Ovary (tissue), 9 donors: ENCODE results near the gene MAN2A2. TPM values are rescaled to one million over a fixed set of nuclear protein-coding genes. Genes with fewer than 3 reads are reported as not detected.

Experiments used
- DNase-seq, 5 donors: peaks; one replicate each; pipeline ENCODE4 v3.0.0-alpha.2; 2019 to 2020
- H3K27ac ChIP-seq, 2 donors: fragments of 200-600 bp; one replicate each; pipeline versions ENCODE4 v1.5.1 to v1.8.0; 2019 to 2022
- H3K27me3 ChIP-seq: fragments of 200-600 bp; one replicate; pipeline ENCODE4 v1.8.0; 2022
- H3K36me3 ChIP-seq: fragments of 200-600 bp; sonication (generic); one replicate; pipeline ENCODE4 v1.5.1; 2019
- H3K4me1 ChIP-seq: one replicate; pipeline ENCODE4 v1.8.1; 2013; ENCODE audit warnings: mild to moderate bottlenecking, moderate library complexity; ENCODE audit not compliant: insufficient read depth
- H3K4me3 ChIP-seq: fragments of 200-600 bp; sonication (generic); one replicate; pipeline ENCODE4 v1.5.1; 2017
- H3K9me3 ChIP-seq, 2 donors: fragments of 200-600 bp in 1 of 2; sonication (generic) in 1 of 2; one replicate each; pipeline versions ENCODE4 v1.5.1 to v1.8.1; 2013 to 2019; ENCODE audit warnings: mild to moderate bottlenecking in 1 of 2, moderate library complexity in 1 of 2
- CTCF ChIP-seq, 3 donors: fragments of 450-650 bp in 2 of 3; fragments of 200-600 bp in 1 of 3; IDR thresholded peaks; one replicate each; pipeline versions ENCODE4 v1.5.1 to v1.8.0; 2016 to 2022; ENCODE audit warnings: antibody characterized with exemption in 3 of 3, mild to moderate bottlenecking in 1 of 3
- EP300 ChIP-seq: sonication (generic); formaldehyde crosslinking; IDR thresholded peaks from one replicate; pipeline ENCODE4 v1.6.1; 2017; ENCODE audit warnings: antibody characterized with exemption
- POLR2A ChIP-seq: fragments of 450-650 bp; IDR thresholded peaks from one replicate; pipeline ENCODE4 v1.6.1; 2017; ENCODE audit warnings: antibody characterized with exemption, mild to moderate bottlenecking, moderate library complexity
- WGBS, 3 donors: extraction: QIAGEN DNeasy Blood & Tissue Kit in 1 of 3; methylation state at CpG; one replicate each; pipeline versions ENCODE4 v1.1.5 to v1.1.7; 2013 to 2017; 5-methylcytosine and 5-hydroxymethylcytosine counted together
- intact Hi-C, 4 donors: fragments of 100-400 bp; cut with DNase I; formaldehyde crosslinking; loops; one replicate each; pipeline versions ENCODE4 v1.11.0 to v1.15.1; 2022 to 2023
- polyA plus RNA-seq, 2 donors: library from polyadenylated mRNA; stranded (reverse); fragments of 200-250 nt in 1 of 2; fragments of 350-450 nt in 1 of 2; fragmentation: Illumina TruSeq in 1 of 2; extraction: RNeasy Lipid Tissue Mini Kit (QIAGEN cat#74804) in 1 of 2; gene quantifications; one replicate each; pipeline ENCODE4 v1.2.3, GENCODE V29; 2013 to 2014
- total RNA-seq, 7 donors: library from RNA; depleted of rRNA in 2 of 7; stranded (reverse); fragments of >200 nt in 2 of 7; fragmentation: NEBNext Ultra II Directional in 3 of 7; extraction: Animal tissue kit (Norgen Biotek cat#: 25700) in 3 of 7; gene quantifications; one replicate each; pipeline versions ENCODE4 v1.1.0 to v1.2.4, GENCODE V29; 2016 to 2023
- donor health status: DM: no; HTN: no; CAD: no; lungs with moderate emphysema.
- donor health status: DM: no; HTN: no; CAD: no.
- donor health status: Bipolar disorder and iron deficiency.
- donor health status: DM: yes; HTN: yes; CAD: no.
- donor health status: DM: no; HTN: no; CAD: no.
- donor health status: DM: yes; HTN: yes; CAD: no.

The MAN2A2 gene
- total and polyA plus RNA-seq, 9 donors = 25.3 to 66.5 (median 31.2) TPM

GRCh38 chr15:90869140-90869541 is 34.0 kb upstream of the MAN2A2 start:
- no peak for TF ChIP-seq POLR2A
- no peak for TF ChIP-seq CTCF (IDR thresholded peaks at IDR 0.05)
- TF ChIP-seq EP300 = no peak
- no peak for DNase-seq
- H3K36me3 ChIP-seq = no peaks in the 10 kb centered on the region
- no peaks in the 10 kb centered on the region for H3K9me3 ChIP-seq
- H3K4me3 ChIP-seq = no peak overlapping the region
- H3K4me1 ChIP-seq = peaks cover 15% of the 10 kb centered on the region
- no peak overlapping the region for H3K27ac ChIP-seq
- no peaks in the 10 kb centered on the region for H3K27me3 ChIP-seq
- intact Hi-C loops = no loop called here

GRCh38 chr15:90869601-90870353 is 33.3 kb upstream of the MAN2A2 start:
- Histone ChIP-seq H3K27me3 (no peaks in the 10 kb centered on the region), H3K4me1 (peaks cover 15% of the 10 kb centered on the region), H3K4me3 (no peak overlapping the region), H3K9me3 (no peaks in the 10 kb centered on the region), H3K36me3 (no peaks in the 10 kb centered on the region), H3K27ac (no peak overlapping the region)
- TF ChIP-seq EP300 = no peak
- TF ChIP-seq CTCF (IDR thresholded peaks at IDR 0.05) = no peak
- no peak for TF ChIP-seq POLR2A
- DNase-seq = peak in 3 of 5 donors; percentile 42 to 49 (median 46)
- WGBS, 3 donors = 69 to 73% (median 72%) methylated on average over 9 of the region's 9 CpGs
- intact Hi-C loops = loop anchor here in 1 of 4 donors (10.0 kb wide), 1 partner anchor 155 kb away; the partner anchor contains the start of gene BLM

- 24 to 29% (median 27%) methylated on average over 19 of the region's 19 CpGs for WGBS, 3 donors
- TF ChIP-seq EP300 (no peak), POLR2A (no peak), CTCF (IDR thresholded peaks at IDR 0.05) (no peak)
- peaks cover 15% of the 10 kb centered on the region for H3K4me1 ChIP-seq
- H3K27me3 ChIP-seq = no peaks in the 10 kb centered on the region
- H3K9me3 ChIP-seq = no peaks in the 10 kb centered on the region
- peak in 1 of 5 donors; percentile 25 for DNase-seq
- H3K4me3 ChIP-seq = peak overlapping the region; percentile 94
- intact Hi-C loops = loop anchor here in 1 of 4 donors (10.0 kb wide), 1 partner anchor 156 kb away; the partner anchor contains the start of gene BLM
- H3K36me3 ChIP-seq = no peaks in the 10 kb centered on the region
- peak overlapping the region; percentile 88 to 97 for H3K27ac ChIP-seq
These were observed 32.6 kb upstream of the MAN2A2 start for GRCh38 chr15:90870354-90871138.

- peak; percentile 38 to 68 (median 57) for DNase-seq
- Histone ChIP-seq H3K36me3 (no peaks in the 10 kb centered on the region), H3K27me3 (no peaks in the 10 kb centered on the region), H3K4me3 (peak overlapping the region; percentile 94), H3K9me3 (no peaks in the 10 kb centered on the region), H3K27ac (peak overlapping the region; percentile 88 to 97), H3K4me1 (peaks cover 15% of the 10 kb centered on the region)
- WGBS, 3 donors = 0 to 1% (median 0%) methylated on average over 9 to 71 of the region's 71 CpGs
- TF ChIP-seq POLR2A (no peak), CTCF (IDR thresholded peaks at IDR 0.05) (no peak), EP300 (no peak)
- intact Hi-C loops = loop anchor here in 1 of 4 donors (10.0 kb wide), 1 partner anchor 156 kb away; the partner anchor contains the start of gene BLM
These were observed 31.9 kb upstream of the MAN2A2 start for GRCh38 chr15:90871139-90871715.
